SKM-1 treated with dmso at 0.1 percent for 144 hours (cell line): Measurements from ENCODE around the gene CLTRN.

ENCODE experiments used
- DNase-seq: peaks from one replicate; lab custom pipeline; 2025; ENCODE audit not compliant: unreplicated experiment; lab: John Stamatoyannopoulos, UW

Gene CLTRN

DNA sequence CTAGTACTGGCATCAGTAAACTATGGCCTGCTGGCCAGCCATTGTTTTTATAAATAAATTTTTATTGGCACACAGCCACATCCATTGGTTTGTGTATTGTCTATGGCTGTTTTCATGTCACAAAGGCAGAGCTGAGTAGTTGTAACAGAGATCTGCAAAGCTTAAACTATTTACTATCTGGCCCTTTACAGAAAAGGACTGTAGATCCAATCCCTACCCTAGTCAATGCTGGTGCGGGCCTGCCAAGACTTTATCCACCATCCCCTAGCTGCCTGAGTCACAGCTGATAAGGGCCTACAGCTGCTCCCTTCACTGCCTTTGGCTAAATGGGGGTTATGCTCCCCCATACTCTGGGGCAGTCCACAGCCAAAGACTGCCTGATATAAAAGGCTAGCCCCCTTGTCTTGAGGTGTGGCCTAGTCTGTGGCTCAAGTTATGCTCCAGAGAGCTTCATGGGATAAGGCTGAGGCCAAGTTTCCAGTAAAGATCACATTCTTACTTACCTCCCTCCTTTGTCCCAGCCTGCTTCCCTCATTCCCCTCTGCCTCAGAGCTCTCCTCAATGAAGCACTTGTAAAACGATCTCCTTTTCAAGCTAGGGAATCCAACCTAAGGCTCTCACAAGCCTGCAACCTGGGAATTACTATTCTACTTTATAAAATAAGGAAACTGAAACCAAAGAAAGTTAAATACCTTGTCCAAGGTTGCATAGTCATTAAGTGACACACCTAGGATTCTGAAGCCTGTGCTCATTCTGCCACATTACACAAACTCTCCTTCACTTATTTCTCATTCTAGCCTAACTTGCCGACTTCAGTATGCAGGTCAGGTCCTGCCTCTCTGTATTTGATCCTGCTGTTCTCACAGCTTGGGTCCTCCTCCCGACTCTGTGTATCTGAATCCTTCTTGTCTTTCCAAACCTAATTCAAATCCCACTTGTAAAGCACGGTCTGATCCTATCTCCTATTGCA lies 84.5 kb downstream of the CLTRN start:
- DNase-seq = no peak
